SK-N-SH treated with all-trans-retinoic acid at 6 μM for 48 hours (cell line): Measurements from ENCODE around the gene RBM7.

Experiments
- ATAC-seq: fragments of 200-7000 bp; cut with Tn5 transposase; 3 replicates; pipeline ENCODE4 v1.9.1; 2020; ENCODE audit warnings: mild to moderate bottlenecking, moderate library complexity
- ARNTL ChIP-seq: fragments of 450-650 bp; formaldehyde crosslinking; IDR thresholded peaks from 2 replicates; pipeline ENCODE4 v1.5.0; 2020; ENCODE audit warnings: low read depth, mild to moderate bottlenecking, moderate library complexity, borderline replicate concordance
- BACH2 ChIP-seq: fragments of 250-450 bp; sonication (Bioruptor Pico); IDR thresholded peaks from 2 replicates; pipeline ENCODE4 v1.9.0; 2021; ENCODE audit warnings: mild to moderate bottlenecking, borderline replicate concordance
- CSDC2 ChIP-seq: fragments of 250-450 bp; sonication (Bioruptor Pico); IDR thresholded peaks from 2 replicates; pipeline ENCODE4 v1.5.0; 2020; ENCODE audit warnings: mild to moderate bottlenecking, moderate library complexity
- ESRRG ChIP-seq: fragments of 250-450 bp; sonication (Bioruptor Pico); IDR thresholded peaks from 2 replicates; pipeline ENCODE4 v1.6.1; 2021; ENCODE audit warnings: mild to moderate bottlenecking
- GLIS3 ChIP-seq: fragments of 250-450 bp; sonication (Bioruptor Pico); IDR thresholded peaks from 2 replicates; pipeline ENCODE4 v1.5.0; 2020; ENCODE audit warnings: mild to moderate bottlenecking, moderate library complexity
- ISL1 ChIP-seq: fragments of 250-450 bp; sonication (Bioruptor Pico); IDR thresholded peaks from 2 replicates; pipeline ENCODE4 v2.1.2; 2022; ENCODE audit warnings: mild to moderate bottlenecking, moderate library complexity
- PPARA ChIP-seq: fragments of 250-450 bp; sonication (Bioruptor Pico); IDR thresholded peaks from 2 replicates; pipeline ENCODE4 v1.5.0; 2020; ENCODE audit warnings: mild to moderate bottlenecking, borderline replicate concordance
- RARB ChIP-seq: fragments of 250-450 bp; sonication (Bioruptor Pico); IDR thresholded peaks from 2 replicates; pipeline ENCODE4 v1.8.0; 2021; ENCODE audit warnings: mild to moderate bottlenecking, moderate library complexity
- SNAI2 ChIP-seq: fragments of 250-450 bp; sonication (Bioruptor Pico); IDR thresholded peaks from 2 replicates; pipeline ENCODE4 v1.5.0; 2020; ENCODE audit warnings: mild to moderate bottlenecking, moderate library complexity
- TOX ChIP-seq: fragments of 250-450 bp; sonication (Bioruptor Pico); IDR thresholded peaks from 2 replicates; pipeline ENCODE4 v1.8.0; 2021; ENCODE audit warnings: mild to moderate bottlenecking, moderate library complexity, borderline replicate concordance
- ZC3H10 ChIP-seq: fragments of 250-450 bp; sonication (Bioruptor Pico); IDR thresholded peaks from 2 replicates; pipeline ENCODE4 v1.5.1; 2021; ENCODE audit warnings: mild to moderate bottlenecking, moderate library complexity
- ZFP3 ChIP-seq: fragments of 250-450 bp; sonication (Bioruptor Pico); IDR thresholded peaks from 2 replicates; pipeline ENCODE4 v1.5.0; 2020; ENCODE audit warnings: mild to moderate bottlenecking, moderate library complexity
- ZNF565 ChIP-seq: fragments of 450-650 bp; formaldehyde crosslinking; conservative IDR thresholded peaks from 2 replicates; pipeline ENCODE4 v1.5.0; 2020; ENCODE audit warnings: low read depth, mild to moderate bottlenecking, moderate library complexity
- ZNF70 ChIP-seq: fragments of 450-650 bp; formaldehyde crosslinking; IDR thresholded peaks from 2 replicates; pipeline ENCODE4 v1.5.0; 2020; ENCODE audit warnings: mild to moderate bottlenecking, moderate library complexity
- ZNF8 ChIP-seq: fragments of 450-650 bp; formaldehyde crosslinking; IDR thresholded peaks from 2 replicates; pipeline ENCODE4 v1.5.0; 2020; ENCODE audit warnings: mild to moderate bottlenecking, moderate library complexity
- TF ChIP-seq, protein P1 (sequence below): fragments of 250-450 bp; sonication (Bioruptor Pico); IDR thresholded peaks from 2 replicates; pipeline ENCODE4 v1.5.1; 2021; ENCODE audit warnings: mild to moderate bottlenecking, moderate library complexity
- TF ChIP-seq, protein P2 (sequence below): fragments of 250-450 bp; sonication (Bioruptor Pico); IDR thresholded peaks from 2 replicates; pipeline ENCODE4 v1.8.0; 2020; ENCODE audit warnings: mild to moderate bottlenecking, moderate library complexity, borderline replicate concordance
- TF ChIP-seq, protein P3 (sequence below): fragments of 250-450 bp; sonication (Bioruptor Pico); IDR thresholded peaks from 2 replicates; pipeline ENCODE4 v1.5.1; 2020; ENCODE audit warnings: low read depth, mild to moderate bottlenecking, moderate library complexity
- TF ChIP-seq, protein P4 (sequence below): fragments of 250-450 bp; sonication (Bioruptor Pico); IDR thresholded peaks from 2 replicates; pipeline ENCODE4 v1.8.0; 2021; ENCODE audit warnings: low read depth, mild to moderate bottlenecking, moderate library complexity, borderline replicate concordance
- TF ChIP-seq, protein P5 (sequence below): fragments of 250-450 bp; sonication (Bioruptor Pico); IDR thresholded peaks from 2 replicates; pipeline ENCODE4 v1.5.0; 2020; ENCODE audit warnings: mild to moderate bottlenecking, moderate library complexity

The RBM7 gene

DNA sequence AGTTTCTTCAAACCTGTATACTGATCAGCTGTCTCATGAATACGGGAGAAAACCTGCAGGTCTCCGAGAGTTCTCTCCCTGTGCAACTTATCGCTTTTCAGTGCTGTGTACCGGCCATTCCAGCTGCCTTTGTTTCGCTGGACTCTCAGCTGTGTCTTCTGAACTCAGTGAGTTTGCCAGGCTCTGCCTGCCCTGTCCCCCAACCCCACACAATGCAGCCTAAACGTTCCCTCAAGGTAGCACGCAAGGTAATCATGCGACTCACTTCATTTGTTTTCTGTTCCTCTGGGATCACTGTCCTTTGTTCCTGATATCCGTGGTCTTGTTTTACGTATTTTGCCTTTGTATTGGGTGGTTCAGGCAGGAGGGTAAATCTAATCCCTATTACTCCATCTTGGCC lies 13.5 kb downstream of the RBM7 start (continued):
- TF ChIP-seq, protein P1, sequence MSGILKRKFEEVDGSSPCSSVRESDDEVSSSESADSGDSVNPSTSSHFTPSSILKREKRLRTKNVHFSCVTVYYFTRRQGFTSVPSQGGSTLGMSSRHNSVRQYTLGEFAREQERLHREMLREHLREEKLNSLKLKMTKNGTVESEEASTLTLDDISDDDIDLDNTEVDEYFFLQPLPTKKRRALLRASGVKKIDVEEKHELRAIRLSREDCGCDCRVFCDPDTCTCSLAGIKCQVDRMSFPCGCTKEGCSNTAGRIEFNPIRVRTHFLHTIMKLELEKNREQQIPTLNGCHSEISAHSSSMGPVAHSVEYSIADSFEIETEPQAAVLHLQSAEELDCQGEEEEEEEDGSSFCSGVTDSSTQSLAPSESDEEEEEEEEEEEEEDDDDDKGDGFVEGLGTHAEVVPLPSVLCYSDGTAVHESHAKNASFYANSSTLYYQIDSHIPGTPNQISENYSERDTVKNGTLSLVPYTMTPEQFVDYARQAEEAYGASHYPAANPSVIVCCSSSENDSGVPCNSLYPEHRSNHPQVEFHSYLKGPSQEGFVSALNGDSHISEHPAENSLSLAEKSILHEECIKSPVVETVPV (CRISPR knock-in tag) = no peak

DNA sequence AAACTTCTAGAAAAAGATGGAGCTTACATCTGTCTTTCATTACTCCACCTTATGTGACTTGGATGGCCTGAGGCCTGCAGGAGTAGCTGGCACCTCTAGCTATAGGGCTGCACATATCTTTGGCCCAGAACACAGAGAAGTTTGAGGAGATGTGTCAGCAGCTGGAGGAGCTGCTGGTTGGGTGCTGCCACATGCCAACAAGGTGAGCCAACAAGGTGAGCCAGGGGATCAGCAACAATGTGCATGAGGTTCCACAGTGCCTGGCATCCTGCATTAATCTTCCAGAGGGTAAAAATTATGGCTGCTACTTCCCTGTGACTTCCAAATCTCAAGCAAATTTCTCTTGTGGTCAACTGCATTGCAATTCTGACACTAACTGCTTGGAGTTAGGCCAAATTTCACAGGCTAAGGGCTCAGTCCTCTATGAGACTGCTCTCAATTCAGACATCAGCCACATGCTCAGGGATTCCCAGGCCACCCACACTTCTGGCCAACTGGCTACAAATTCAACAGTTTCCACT lies 16.0 kb downstream of the RBM7 start:
- ATAC-seq = no peak
- TF ChIP-seq ISL1 (CRISPR knock-in tag) = no peak
- no peak for TF ChIP-seq ZNF70 (CRISPR knock-in tag)
- TF ChIP-seq, protein P2, sequence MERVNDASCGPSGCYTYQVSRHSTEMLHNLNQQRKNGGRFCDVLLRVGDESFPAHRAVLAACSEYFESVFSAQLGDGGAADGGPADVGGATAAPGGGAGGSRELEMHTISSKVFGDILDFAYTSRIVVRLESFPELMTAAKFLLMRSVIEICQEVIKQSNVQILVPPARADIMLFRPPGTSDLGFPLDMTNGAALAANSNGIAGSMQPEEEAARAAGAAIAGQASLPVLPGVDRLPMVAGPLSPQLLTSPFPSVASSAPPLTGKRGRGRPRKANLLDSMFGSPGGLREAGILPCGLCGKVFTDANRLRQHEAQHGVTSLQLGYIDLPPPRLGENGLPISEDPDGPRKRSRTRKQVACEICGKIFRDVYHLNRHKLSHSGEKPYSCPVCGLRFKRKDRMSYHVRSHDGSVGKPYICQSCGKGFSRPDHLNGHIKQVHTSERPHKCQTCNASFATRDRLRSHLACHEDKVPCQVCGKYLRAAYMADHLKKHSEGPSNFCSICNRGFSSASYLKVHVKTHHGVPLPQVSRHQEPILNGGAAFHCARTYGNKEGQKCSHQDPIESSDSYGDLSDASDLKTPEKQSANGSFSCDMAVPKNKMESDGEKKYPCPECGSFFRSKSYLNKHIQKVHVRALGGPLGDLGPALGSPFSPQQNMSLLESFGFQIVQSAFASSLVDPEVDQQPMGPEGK (CRISPR knock-in tag) = no peak
- TF ChIP-seq, protein P1 (CRISPR knock-in tag) = no peak
- TF ChIP-seq RARB (CRISPR knock-in tag) = no peak
- TF ChIP-seq, protein P3, sequence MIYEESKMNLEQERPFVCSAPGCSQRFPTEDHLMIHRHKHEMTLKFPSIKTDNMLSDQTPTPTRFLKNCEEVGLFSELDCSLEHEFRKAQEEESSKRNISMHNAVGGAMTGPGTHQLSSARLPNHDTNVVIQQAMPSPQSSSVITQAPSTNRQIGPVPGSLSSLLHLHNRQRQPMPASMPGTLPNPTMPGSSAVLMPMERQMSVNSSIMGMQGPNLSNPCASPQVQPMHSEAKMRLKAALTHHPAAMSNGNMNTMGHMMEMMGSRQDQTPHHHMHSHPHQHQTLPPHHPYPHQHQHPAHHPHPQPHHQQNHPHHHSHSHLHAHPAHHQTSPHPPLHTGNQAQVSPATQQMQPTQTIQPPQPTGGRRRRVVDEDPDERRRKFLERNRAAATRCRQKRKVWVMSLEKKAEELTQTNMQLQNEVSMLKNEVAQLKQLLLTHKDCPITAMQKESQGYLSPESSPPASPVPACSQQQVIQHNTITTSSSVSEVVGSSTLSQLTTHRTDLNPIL = no peak
- TF ChIP-seq, protein P4, sequence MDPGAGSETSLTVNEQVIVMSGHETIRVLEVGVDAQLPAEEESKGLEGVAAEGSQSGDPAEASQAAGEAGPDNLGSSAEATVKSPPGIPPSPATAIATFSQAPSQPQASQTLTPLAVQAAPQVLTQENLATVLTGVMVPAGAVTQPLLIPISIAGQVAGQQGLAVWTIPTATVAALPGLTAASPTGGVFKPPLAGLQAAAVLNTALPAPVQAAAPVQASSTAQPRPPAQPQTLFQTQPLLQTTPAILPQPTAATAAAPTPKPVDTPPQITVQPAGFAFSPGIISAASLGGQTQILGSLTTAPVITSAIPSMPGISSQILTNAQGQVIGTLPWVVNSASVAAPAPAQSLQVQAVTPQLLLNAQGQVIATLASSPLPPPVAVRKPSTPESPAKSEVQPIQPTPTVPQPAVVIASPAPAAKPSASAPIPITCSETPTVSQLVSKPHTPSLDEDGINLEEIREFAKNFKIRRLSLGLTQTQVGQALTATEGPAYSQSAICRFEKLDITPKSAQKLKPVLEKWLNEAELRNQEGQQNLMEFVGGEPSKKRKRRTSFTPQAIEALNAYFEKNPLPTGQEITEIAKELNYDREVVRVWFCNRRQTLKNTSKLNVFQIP = no peak
- TF ChIP-seq GLIS3 (CRISPR knock-in tag) = no peak
- TF ChIP-seq PPARA (CRISPR knock-in tag) = no peak
- TF ChIP-seq SNAI2 (CRISPR knock-in tag) = no peak
- no peak for TF ChIP-seq CSDC2 (CRISPR knock-in tag)
- no peak for TF ChIP-seq ZFP3 (CRISPR knock-in tag)
- TF ChIP-seq ARNTL (CRISPR knock-in tag) = no peak
- no peak for TF ChIP-seq TOX (CRISPR knock-in tag)
- TF ChIP-seq ESRRG (CRISPR knock-in tag) = no peak
- no peak for TF ChIP-seq ZC3H10

DNA sequence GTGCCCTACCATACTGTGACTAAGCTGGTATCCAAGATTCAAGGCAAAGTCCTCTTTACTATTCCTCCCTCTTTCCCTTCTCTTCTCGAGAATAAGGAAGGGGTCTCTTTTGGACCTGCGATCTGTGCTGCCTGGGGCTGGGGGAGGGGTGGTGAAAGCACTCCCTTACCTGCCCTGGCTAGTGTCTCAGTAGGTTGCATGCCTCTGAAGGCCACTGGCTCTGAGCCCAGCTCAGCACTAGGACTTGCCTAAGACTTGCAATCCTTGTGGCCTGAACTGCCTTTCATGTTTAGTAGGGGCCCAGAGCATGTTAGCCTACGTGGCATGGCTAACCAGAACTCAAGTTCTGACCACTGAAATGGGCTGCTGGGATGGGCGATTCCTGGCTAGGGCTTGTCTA lies 25.8 kb downstream of the RBM7 start:
- TF ChIP-seq, protein P1 (CRISPR knock-in tag) = no peak
- TF ChIP-seq SNAI2 (CRISPR knock-in tag) (no peak), ISL1 (CRISPR knock-in tag) (no peak), ZNF565 (no peak), ARNTL (CRISPR knock-in tag) (no peak), CSDC2 (CRISPR knock-in tag) (no peak), BACH2 (no peak)
- no peak for ATAC-seq

DNA sequence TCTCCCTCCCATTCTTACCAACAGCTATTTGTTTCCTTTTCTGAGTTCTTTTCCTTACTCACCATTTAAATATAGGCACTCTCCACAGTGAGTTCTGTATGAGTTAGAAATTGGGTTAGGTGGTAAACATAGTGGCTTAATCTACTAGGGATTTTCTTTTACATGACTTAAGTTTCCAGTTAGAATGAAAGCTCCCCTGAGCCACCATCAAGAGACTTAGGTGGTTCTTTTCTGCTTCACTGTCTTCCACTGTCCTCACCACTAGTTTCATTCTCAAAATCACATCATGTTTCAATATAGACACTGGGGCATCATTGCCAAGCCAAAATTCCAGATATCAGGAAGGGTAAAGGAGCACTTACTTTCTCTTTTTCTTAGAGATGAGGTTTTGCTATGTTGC lies 29.8 kb downstream of the RBM7 start:
- TF ChIP-seq ZC3H10 = no peak
- no peak for TF ChIP-seq TOX (CRISPR knock-in tag)
- TF ChIP-seq, protein P5, sequence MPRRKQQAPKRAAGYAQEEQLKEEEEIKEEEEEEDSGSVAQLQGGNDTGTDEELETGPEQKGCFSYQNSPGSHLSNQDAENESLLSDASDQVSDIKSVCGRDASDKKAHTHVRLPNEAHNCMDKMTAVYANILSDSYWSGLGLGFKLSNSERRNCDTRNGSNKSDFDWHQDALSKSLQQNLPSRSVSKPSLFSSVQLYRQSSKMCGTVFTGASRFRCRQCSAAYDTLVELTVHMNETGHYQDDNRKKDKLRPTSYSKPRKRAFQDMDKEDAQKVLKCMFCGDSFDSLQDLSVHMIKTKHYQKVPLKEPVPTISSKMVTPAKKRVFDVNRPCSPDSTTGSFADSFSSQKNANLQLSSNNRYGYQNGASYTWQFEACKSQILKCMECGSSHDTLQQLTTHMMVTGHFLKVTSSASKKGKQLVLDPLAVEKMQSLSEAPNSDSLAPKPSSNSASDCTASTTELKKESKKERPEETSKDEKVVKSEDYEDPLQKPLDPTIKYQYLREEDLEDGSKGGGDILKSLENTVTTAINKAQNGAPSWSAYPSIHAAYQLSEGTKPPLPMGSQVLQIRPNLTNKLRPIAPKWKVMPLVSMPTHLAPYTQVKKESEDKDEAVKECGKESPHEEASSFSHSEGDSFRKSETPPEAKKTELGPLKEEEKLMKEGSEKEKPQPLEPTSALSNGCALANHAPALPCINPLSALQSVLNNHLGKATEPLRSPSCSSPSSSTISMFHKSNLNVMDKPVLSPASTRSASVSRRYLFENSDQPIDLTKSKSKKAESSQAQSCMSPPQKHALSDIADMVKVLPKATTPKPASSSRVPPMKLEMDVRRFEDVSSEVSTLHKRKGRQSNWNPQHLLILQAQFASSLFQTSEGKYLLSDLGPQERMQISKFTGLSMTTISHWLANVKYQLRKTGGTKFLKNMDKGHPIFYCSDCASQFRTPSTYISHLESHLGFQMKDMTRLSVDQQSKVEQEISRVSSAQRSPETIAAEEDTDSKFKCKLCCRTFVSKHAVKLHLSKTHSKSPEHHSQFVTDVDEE (CRISPR knock-in tag) = no peak
- TF ChIP-seq ZNF8 (CRISPR knock-in tag) = no peak
- no peak for TF ChIP-seq PPARA (CRISPR knock-in tag)
- no peak for TF ChIP-seq RARB (CRISPR knock-in tag)
- TF ChIP-seq, all 23 proteins: peak for 0
- no peak for ATAC-seq
